Right renal cortex interstitium (tissue), 3 donors: ENCODE data around the gene PLOD2. TPM values are rescaled to one million over a fixed set of nuclear protein-coding genes. Genes with fewer than 3 reads are reported as not detected.
A peak's percentile ranks its signal among the peaks of the same experiment; 100 is the strongest.
"Not testable (repeated sequence)": the region's sequence is repeated elsewhere in the genome, so short reads cannot be mapped to it uniquely, and the experiment has no call there.

Source experiments
- DNase-seq, 3 donors: peaks; one replicate each; pipeline ENCODE4 v3.0.0-alpha.2; 2013; ENCODE audit warnings: low read depth in 3 of 3, low spot score in 2 of 3
- polyA plus RNA-seq, 3 donors: library from polyadenylated mRNA; unstranded; fragments of 120-200 nt; gene quantifications; one replicate each; pipeline ENCODE4 v1.2.1, GENCODE V29; 2013; ENCODE audit not compliant: insufficient read length in 3 of 3

The PLOD2 gene
- polyA plus RNA-seq, 3 donors = 163 to 176 (median 171) TPM

DNA sequence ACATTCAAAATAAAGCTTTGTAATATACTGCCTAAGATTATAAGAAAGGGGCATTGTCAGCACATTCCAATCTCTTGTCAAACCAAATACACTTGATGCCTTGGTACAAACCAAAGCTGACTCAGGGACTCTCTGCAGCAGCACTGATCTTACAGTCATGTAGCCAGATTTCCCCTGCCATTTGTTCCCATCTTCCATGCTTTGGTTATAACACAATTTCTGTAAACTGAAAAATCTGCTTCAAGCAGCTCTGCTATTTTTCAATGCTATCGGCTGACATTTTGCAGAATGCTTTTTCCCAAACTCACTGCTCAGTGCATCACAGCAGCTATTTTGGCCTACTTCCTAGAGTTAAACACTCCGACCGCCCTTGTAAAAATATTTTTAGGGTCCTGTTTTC lies 18.2 kb downstream of the PLOD2 start:
- DNase-seq = no peak

GRCh38 chr3:146139586-146140110 lies 21.3 kb downstream of the PLOD2 start:
- DNase-seq = no peak

DNA sequence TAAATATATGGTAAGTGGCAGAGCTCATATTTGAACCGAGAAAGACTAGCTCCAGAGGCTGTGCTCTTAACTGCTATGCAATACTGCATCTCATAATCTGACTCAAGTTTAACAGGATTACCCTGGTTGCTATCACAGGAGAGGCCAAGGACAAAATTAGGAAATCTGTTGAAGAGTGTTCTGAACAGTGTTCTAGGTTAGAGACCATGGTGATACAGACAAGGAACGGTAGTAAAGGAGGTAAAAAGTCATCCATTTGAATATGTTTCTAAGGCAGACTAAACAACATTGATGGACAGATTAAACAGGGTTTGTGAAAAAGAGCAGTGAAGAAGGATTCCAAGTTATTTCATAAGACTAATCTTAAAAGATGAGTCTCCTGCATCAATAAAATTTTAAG lies 22.1 kb downstream of the PLOD2 start:
- no peak for DNase-seq

- DNase-seq = no peak
These were observed 24.3 kb downstream of the PLOD2 start for GRCh38 chr3:146136647-146137046.

GRCh38 chr3:146134348-146135117 lies 26.5 kb downstream of the PLOD2 start:
- DNase-seq = no peak

GRCh38 chr3:146133441-146133840 lies 27.5 kb downstream of the PLOD2 start:
- no peak for DNase-seq

GRCh38 chr3:146131616-146132410 lies 29.2 kb downstream of the PLOD2 start:
- no peak for DNase-seq

GRCh38 chr3:146130881-146131371 lies 30.1 kb downstream of the PLOD2 start:
- DNase-seq = no peak

DNA sequence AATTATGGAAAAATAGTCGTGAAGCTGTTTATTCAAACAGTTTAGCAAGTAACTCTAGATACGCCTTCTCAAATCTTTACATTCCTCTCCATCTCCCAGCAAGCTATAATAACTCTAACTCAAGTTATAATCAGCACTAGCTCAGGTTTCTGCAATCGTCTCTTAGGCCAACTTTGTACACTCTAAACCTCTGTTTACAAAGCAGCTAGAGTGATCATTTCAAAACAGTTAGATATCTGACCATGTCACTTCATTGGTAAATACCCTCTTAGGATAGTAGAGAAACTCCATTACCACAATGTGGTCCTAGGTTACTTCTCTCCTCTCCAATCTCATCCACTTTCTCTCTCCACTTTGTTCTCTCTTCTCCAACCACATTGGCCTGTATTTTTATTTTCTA lies 31.2 kb downstream of the PLOD2 start:
- no peak for DNase-seq

DNA sequence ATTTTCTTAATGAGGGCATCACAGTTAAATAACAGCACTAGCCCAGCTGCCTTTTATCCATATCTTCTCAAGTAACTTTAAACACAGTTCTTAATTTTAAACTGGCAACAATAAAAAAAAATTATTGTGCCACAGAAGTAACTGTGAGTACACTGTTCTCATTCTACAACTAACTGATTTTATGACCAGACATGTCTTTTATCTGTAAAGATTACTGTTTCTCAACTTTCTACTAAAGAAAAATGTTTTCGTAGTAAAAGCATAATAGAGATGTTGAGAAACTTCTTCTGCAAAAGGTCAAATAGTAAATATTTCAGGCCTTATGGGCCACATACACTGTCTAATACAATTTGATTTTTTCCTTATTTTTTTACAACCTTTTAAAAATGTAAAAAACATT lies 32.0 kb downstream of the PLOD2 start:
- no peak for DNase-seq

GRCh38 chr3:146128179-146128578 lies 32.8 kb downstream of the PLOD2 start:
- DNase-seq = no peak

DNA sequence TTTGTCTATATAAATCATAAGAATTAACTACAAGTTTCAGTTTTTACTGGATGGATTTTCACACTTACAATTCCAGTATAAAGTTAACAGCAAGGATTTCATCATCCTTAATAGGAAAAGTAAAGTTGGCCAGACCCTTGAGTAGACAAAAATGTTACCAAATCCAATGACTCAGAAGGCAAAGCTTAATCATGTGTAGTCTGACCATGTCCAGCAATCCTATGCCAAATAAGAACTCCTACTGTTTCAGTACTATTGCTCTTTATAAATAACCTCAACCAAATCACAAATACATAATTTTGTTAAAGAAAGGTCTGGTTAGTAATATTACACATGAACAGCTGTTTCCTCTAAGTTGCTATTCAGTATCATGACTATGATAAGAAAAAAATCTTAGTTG lies 35.0 kb downstream of the PLOD2 start:
- no peak for DNase-seq

GRCh38 chr3:146124126-146124801 lies 36.7 kb downstream of the PLOD2 start:
- no peak for DNase-seq

DNA sequence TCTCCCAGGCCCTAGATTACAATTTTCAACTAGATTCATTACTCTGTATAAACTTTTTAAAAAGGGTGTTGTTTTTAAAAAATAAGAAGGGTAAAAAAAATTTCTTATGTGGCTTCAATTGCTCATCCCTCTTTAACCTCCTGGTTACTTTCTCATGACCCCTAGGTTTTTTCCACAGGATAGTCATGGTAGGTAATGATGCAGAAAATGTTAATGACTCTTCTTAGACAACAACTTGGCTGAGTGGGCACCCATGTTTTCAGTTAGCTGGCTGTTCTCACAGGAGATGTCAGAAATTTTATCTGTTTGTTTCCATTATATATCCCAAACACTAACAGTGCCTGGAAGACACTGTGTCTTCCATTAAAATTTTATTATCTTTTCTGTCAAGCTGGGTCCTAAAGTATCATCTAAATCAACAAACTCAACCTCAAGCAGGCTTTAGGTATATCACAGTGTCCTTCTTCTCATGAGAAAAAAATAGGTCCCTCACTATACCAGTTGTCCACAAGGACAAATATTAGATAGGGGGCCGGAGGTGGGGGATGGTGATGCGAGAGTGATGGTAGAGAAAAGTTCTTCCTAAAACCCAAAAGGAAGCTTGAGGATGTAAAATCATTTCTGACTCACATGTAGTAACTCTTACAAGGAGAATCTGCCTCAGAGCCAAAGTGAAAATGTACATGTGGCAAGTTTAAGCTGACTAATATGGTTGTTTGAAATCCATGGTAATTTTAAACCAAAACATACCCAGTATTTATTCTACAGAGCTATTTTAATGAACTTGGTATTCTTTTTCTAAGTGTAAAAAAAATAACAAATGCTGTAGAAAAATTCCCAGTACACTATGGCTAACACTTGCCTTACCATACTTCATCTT lies 43.3 kb downstream of the PLOD2 start:
- DNase-seq = peak in 1 of 3 donors; percentile 41

DNA sequence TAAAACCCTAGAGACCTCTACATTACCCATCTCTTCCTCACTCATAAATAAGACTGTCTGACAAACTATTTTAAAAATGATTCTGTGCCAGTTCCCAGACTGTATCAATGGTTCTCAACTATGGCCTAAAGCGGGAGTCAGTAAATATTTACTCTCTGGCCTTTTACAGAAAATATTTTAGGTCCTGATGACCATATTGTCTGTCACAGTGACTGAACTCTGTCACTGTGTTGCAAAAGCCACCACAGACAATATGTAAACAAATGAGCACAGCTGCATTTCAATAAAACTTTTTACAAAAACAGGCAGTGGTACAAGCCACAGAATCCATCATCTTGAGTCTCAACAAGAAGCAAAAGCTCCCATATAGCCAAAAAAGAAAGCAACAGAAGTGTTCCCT lies 45.4 kb downstream of the PLOD2 start:
- no peak for DNase-seq

DNA sequence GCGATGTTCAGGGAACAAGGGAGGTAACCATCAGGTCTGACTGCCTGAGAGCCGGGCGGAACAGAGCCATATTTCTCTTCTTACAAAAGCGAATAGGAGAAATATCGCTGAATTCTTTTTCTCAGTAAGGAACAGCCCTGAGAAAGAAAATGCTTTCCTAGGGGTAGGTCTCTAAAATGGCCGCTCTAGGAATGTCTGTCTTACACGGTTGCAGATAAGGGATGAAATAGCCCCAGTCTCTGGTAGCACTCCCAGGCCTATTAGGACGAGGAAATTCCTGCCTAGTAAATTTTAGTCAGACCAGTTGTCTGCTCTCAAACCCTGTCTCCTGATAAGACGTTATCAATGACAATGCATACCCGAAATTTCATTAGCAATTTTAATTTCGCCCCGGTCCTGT lies 47.2 kb downstream of the PLOD2 start:
- not testable (repeated sequence) for DNase-seq

DNA sequence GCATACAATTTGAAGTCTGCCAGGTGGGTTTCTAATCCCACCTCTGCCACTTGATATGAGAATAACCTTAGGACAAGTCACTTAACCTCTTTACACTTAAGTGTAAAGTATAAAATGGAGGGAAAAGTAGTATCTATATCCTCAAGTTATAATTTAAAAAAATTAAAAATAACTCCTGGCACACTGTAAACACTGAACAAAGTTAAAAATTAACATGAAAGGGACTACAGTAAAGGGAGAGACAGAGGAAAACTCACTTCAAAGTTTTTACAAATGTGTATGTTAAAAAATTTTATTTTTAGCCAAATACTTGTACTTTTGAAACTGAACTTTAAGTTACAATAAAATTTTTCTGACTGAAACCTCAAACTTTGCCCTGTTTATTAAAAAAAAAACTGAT lies 49.6 kb downstream of the PLOD2 start:
- no peak for DNase-seq

DNA sequence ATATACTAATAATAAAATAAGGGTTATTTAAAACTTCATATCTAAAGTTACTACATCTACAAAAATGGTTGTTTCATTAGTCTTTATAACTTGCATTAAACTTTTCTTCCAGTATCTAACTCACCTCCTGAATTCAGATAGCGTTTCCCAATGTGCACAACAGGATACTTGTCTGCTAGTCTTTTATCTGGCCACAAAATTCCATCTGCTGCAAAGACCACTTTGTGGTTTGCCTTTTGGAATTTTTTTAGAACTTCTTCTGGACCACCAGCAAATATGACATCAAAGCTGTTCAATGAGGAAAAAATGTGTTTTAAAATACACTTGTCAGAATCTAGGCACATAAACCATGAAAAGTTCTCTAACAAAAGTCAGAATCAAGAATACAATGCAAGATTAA lies 50.8 kb downstream of the PLOD2 start:
- no peak for DNase-seq

DNA sequence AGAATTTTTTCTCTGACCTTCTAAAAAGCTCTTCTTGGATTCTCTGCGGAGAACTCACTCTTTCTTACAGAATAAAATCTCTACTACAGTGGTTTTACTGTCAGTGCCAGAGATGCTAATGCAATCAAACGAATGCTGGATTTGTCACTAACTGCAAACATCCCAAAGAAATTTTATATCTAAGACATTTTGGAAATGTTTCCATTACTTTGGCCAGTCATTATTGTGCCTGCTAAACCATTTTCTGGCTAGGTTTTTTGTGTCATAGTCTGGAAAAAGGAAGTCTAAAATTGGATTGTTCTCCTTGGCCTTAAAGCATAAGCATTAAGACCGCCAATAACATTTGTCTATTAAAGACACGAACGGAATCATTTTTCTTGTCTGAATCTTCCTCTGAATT lies 54.0 kb downstream of the PLOD2 start:
- DNase-seq = no peak

- no peak for DNase-seq
These were observed 56.9 kb downstream of the PLOD2 start for GRCh38 chr3:146104068-146104467.
